ENCODE measurements around the gene RBM5. TPM values are rescaled to one million over a fixed set of nuclear protein-coding genes. Genes with fewer than 3 reads are reported as not detected.

Gene RBM5
- total RNA-seq, 2 donors from 2014 or later: 217 to 301 TPM

GRCh38 chr3:50127251-50127691 lies 38.6 kb downstream of the RBM5 start:
- peaks cover 14 to 37% of the 10 kb centered on the region in 2 donors for H3K4me1 ChIP-seq (ENCODE audit: control insufficient read depth in 1 of 2, low read depth in 2 of 2)
- no peaks in the 10 kb centered on the region for H3K36me3 ChIP-seq
- no peaks in the 10 kb centered on the region for H3K27me3 ChIP-seq (replicated peaks; ENCODE audit: insufficient read depth)
- no peak overlapping the region for H3K4me3 ChIP-seq
- no peak for ATAC-seq (ENCODE audit: insufficient number of reproducible peaks, low FRiP score, low read depth)
- H3K27ac ChIP-seq: no peak overlapping the region
- no peaks in the 10 kb centered on the region for H3K9me3 ChIP-seq
- TF ChIP-seq CTCF (IDR thresholded peaks at IDR 0.05): no peak
- no peak for DNase-seq (ENCODE audit: low spot score)

- DNase-seq (ENCODE audit: low spot score) (no peak), ATAC-seq (ENCODE audit: insufficient number of reproducible peaks, low FRiP score, low read depth) (no peak)
- Histone ChIP-seq H3K9me3 (no peaks in the 10 kb centered on the region), H3K36me3 (no peaks in the 10 kb centered on the region), H3K4me3 (no peak overlapping the region), H3K27me3 (replicated peaks; ENCODE audit: insufficient read depth) (no peaks in the 10 kb centered on the region), H3K4me1 (ENCODE audit: control insufficient read depth in 1 of 2, low read depth in 2 of 2) (peaks cover 14 to 37% of the 10 kb centered on the region in 2 donors), H3K27ac (no peak overlapping the region)
- no peak for TF ChIP-seq CTCF (IDR thresholded peaks at IDR 0.05)
Observed at GRCh38 chr3:50128001-50128400, 39.3 kb downstream of the RBM5 start.

DNA sequence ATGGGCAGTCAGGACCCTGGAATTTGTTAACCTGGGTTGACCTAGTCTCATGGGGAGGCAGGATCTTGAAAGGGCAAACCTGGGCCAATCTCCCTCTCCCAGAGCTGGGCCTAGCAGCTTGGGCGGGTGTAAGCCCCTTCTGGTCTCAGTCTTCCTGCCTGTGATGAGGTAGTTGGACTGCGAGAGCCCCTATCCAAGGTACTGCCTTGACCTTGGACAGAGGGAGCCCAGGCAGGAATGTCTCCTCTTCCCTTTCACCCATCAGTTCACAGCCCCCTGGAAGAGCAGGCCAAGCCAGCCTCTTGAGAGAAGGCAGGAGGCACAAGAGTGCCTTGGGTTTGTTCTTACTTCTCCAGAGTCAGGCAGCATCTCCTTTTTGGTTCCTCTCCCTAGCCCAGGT lies 41.7 kb downstream of the RBM5 start:
- no peak overlapping the region for H3K4me3 ChIP-seq
- DNase-seq (ENCODE audit: low spot score) (no peak), ATAC-seq (ENCODE audit: insufficient number of reproducible peaks, low FRiP score, low read depth) (no peak)
- TF ChIP-seq CTCF (IDR thresholded peaks at IDR 0.05): no peak
- H3K9me3 ChIP-seq: no peaks in the 10 kb centered on the region
- H3K36me3 ChIP-seq: no peaks in the 10 kb centered on the region
- no peak overlapping the region for H3K27ac ChIP-seq
- no peaks in the 10 kb centered on the region for H3K27me3 ChIP-seq (replicated peaks; ENCODE audit: insufficient read depth)
- H3K4me1 ChIP-seq (ENCODE audit: control insufficient read depth in 1 of 2, low read depth in 2 of 2): peaks cover 9 to 25% of the 10 kb centered on the region in 2 donors

DNA sequence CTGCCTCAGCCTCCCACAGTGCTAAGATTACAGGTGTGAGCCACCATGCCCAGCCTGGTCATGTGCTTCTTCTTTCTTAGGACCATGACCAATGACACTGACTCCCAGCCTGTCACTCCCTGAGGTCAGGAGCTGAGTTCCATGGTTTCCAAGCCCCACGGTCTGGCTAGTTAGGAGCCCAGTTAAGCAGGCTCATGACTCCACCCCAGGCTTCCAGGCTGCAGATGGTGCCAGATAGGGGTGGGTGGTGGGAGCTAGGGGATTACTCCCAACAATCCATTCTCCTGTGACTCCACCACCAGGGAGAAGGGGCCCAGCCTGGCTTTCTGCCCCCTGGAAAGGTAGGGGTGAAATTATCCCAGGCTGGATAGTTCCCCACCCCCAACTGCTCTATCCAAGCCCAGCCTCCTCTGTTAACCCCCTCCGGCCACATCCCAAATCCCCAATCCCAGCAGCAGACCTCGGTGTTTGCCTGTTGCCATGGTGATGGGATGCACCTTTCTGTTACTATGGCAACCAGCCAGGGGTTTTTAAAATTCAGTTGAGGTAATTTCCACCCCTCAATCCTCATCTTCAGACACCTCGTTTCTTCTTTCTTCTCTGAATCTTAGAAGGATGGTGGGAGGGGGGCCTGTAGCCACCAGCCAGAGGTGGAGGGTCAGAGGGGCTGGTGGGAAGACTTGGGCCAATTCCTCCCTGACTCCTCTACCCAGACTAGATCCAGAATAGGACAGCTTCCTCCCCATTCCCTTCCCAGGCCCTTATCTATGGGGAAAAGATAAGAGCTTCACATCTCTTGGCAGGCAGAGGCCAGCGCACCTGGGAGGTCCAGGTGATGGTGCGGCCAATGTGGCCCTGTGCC lies 43.9 kb downstream of the RBM5 start:
- TF ChIP-seq CTCF (IDR thresholded peaks at IDR 0.05): no peak
- no peaks in the 10 kb centered on the region for H3K9me3 ChIP-seq
- no peak overlapping the region for H3K27ac ChIP-seq
- no peak overlapping the region for H3K4me3 ChIP-seq
- no peaks in the 10 kb centered on the region for H3K36me3 ChIP-seq
- ATAC-seq (ENCODE audit: insufficient number of reproducible peaks, low FRiP score, low read depth) (no peak), DNase-seq (ENCODE audit: low spot score) (no peak)
- H3K27me3 ChIP-seq (replicated peaks; ENCODE audit: insufficient read depth): no peaks in the 10 kb centered on the region
- peaks cover 0 to 14% of the 10 kb centered on the region in 2 donors for H3K4me1 ChIP-seq (ENCODE audit: control insufficient read depth in 1 of 2, low read depth in 2 of 2)

DNA sequence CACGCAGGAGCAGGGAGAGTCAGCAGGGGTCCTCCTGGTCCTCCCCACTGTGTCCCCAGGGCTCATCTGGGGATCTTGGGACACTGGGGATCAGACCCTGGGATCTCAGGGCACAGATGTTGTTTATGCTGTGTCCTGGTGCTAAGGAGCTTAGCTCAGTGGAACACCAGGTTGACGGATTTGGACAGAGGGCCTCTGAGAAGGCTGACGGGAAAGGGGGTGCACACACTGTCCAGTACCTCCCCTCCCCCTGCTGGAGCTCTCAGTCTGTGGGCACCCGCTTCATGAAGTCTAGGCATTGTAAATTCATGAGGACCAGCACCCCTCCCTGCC lies 44.5 kb downstream of the RBM5 start:
- H3K4me3 ChIP-seq: no peak overlapping the region
- H3K27me3 ChIP-seq (replicated peaks; ENCODE audit: insufficient read depth): no peaks in the 10 kb centered on the region
- DNase-seq (ENCODE audit: low spot score): no peak
- TF ChIP-seq CTCF (IDR thresholded peaks at IDR 0.05): no peak
- H3K9me3 ChIP-seq: no peaks in the 10 kb centered on the region
- no peak overlapping the region for H3K27ac ChIP-seq
- no peaks in the 10 kb centered on the region for H3K36me3 ChIP-seq
- no peak for ATAC-seq (ENCODE audit: insufficient number of reproducible peaks, low FRiP score, low read depth)
- H3K4me1 ChIP-seq (ENCODE audit: control insufficient read depth in 1 of 2, low read depth in 2 of 2): peaks cover 0 to 12% of the 10 kb centered on the region in 2 donors
